RWPE1 (cell line): ENCODE results near the gene HSD17B12.

Experiments
- CTCF ChIA-PET: fragments of 350-600 bp; sonication (Branson Sonifier 250); formaldehyde crosslinking; extraction: SDS; loops from one replicate; lab custom pipeline; 2021; lab: Yijun Ruan, JAX
- POLR2A ChIA-PET: fragments of 400-600 bp; formaldehyde crosslinking; extraction: SDS; loops from one replicate; lab custom pipeline; 2020; ENCODE audit warnings: antibody characterized with exemption; ENCODE audit not compliant: low non-redundant PET; lab: Yijun Ruan, JAX
- DNase-seq: peaks from one replicate; pipeline ENCODE4 v3.0.0; 2012; ENCODE audit warnings: low spot score
- H3K27ac ChIP-seq: fragments of 450-650 bp; 2 replicates; pipeline ENCODE4 v1.5.1; 2017
- TF ChIP-seq, protein P1 (sequence below): fragments of 450-650 bp; conservative IDR thresholded peaks from 2 replicates; pipeline ENCODE4 v1.5.1; 2017; ENCODE audit warnings: low read depth, mild to moderate bottlenecking

HSD17B12 gene

DNA sequence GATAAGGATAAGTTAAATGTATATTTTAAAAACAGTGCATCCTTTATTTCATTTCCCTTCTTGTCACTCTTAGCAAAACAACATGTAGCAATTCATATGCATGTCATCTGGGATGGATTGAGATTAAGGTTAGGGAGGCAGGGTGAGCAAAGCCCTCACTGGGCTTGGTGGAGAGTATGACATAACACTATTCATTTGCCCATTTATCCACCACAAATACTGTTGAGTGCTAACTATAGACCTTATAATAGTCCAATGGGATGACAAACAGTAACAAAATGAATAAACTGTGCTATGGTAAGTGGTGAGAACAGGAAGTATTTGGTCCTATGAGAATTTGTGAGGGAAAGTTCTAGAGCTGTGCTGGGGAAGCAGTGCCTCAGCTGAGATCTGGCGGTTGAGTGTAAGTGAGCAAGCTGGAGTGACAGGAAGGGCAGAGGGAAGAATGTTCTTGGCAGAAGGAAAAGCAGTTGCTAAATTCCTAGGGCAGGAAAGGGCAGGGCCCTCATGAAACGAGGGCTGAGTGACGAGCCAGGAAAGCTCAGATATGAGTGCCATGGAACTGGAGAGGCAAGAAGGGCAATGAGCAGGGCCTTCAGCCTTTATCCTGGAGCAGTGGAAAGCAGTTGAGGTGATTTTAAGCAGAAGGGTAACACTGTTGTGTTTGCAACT is 6.7 kb downstream of the HSD17B12 start:
- TF ChIP-seq, protein P1, sequence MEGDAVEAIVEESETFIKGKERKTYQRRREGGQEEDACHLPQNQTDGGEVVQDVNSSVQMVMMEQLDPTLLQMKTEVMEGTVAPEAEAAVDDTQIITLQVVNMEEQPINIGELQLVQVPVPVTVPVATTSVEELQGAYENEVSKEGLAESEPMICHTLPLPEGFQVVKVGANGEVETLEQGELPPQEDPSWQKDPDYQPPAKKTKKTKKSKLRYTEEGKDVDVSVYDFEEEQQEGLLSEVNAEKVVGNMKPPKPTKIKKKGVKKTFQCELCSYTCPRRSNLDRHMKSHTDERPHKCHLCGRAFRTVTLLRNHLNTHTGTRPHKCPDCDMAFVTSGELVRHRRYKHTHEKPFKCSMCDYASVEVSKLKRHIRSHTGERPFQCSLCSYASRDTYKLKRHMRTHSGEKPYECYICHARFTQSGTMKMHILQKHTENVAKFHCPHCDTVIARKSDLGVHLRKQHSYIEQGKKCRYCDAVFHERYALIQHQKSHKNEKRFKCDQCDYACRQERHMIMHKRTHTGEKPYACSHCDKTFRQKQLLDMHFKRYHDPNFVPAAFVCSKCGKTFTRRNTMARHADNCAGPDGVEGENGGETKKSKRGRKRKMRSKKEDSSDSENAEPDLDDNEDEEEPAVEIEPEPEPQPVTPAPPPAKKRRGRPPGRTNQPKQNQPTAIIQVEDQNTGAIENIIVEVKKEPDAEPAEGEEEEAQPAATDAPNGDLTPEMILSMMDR, result no peak
- ChIA-PET POLR2A (no interaction called here), CTCF (interaction anchor here (0.6 kb wide), 1 partner anchor 24 kb away, joined by 4 read pairs; no protein-coding TSS in a partner anchor)
- peak; percentile 44 for DNase-seq
- peak overlapping the region; percentile 71 for H3K27ac ChIP-seq

DNA sequence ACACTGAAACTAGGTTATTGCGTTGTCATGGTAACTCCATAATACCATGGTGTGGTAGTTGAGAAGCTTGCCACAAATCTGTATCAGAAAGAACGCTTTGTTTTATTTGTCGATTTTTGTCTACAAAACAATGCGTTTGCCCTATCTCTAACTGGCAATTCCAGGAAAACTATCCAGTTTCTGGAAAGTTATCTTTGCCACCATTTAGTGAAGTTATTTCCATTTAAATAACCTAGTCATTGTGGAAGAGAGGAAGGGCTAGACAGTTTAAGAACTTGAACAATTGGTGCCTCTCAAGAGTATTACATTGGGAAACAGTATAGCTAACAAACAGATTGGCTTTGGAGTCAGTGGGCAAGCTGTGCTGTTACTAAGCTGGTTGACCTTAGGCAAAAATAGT is 7.9 kb downstream of the HSD17B12 start:
- POLR2A ChIA-PET, result no interaction called here
- no peak for DNase-seq
- TF ChIP-seq, protein P1, result no peak
- CTCF ChIA-PET, result no interaction called here
- H3K27ac ChIP-seq, result no peak overlapping the region

DNA sequence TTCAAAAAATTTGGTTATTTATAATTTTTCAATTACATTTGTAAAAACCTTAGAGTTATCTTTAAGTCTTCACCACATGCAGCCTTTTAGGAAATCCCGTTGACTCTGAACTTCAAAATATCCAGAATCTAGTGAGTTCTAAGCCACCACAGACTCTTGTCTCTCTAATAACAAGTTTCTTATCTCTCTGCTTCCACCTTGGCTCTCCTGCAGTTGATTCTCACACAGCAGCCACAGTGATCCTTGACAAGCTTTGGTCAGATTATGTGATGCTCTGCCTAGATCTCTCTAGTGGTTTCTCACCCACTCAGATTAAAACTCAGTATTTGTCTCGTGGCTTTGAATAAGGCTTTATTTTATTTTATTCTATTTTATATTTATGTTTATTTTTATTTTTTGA is 8.6 kb downstream of the HSD17B12 start:
- H3K27ac ChIP-seq, result no peak overlapping the region
- ChIA-PET CTCF (no interaction called here), POLR2A (no interaction called here)
- TF ChIP-seq, protein P1, result no peak
- DNase-seq, result no peak

DNA sequence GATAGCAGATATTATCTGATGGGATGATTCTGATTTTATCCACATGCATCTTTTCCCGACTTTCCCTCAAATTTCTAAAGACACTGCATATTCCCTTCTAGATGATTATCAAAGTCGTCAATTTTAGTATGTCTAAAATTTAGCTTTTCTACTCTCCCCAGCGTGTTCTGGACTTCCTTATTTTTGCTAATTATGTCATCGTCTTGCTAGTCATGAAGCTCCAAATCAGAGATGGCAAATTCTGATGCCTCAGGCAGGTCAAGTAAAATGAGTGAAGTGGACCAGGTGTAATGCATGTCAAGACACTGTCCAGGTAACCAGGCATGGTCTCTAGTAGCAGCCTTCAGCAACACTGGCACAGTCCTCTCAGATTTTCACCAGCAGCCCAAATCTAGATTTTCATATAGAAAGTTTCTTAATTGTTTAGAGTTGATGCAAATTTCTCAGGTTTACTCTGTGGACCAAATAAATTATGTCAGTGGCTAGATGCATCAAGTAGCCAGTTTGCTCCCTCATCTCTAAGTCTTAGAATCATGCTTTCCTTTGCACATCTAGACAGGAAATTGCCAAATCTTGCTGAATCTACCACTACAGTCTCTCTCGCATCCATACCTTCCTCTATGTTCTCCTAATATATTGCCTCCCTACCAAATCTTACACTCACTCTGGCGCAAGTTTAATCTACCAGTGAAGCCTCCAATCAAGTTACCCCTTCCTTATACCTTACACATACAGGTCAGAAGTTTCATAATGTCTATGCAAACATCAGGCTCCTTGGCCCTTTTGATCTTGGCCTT is 10.6 kb downstream of the HSD17B12 start:
- DNase-seq, result no peak
- H3K27ac ChIP-seq, result no peak overlapping the region
- TF ChIP-seq, protein P1, result no peak
- ChIA-PET CTCF (interaction anchor here (0.6 kb wide), 1 partner anchor 119 kb away, joined by 3 read pairs; no protein-coding TSS in a partner anchor), POLR2A (no interaction called here)

DNA sequence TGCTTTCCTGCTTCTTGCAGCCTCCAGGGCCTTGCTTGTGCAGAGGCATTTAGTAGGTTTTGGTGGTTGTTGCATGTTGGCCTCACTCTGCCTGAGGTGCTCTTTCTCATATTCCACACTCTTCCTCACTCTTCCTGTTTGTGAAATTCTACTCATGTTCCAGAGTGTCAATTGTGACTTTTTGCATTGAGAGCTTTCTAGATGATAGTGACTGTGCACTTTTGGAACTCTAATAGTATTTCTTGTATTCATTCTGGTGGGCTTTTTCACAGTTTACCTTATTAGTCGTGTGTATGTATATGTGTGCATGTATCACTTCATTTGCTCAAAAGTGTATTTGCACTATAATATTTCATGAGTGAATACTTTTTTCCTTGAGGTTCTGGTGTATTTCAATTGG is 11.3 kb downstream of the HSD17B12 start:
- no peak for DNase-seq
- CTCF ChIA-PET, result no interaction called here
- no peak overlapping the region for H3K27ac ChIP-seq
- POLR2A ChIA-PET, result no interaction called here
- TF ChIP-seq, protein P1, result no peak

DNA sequence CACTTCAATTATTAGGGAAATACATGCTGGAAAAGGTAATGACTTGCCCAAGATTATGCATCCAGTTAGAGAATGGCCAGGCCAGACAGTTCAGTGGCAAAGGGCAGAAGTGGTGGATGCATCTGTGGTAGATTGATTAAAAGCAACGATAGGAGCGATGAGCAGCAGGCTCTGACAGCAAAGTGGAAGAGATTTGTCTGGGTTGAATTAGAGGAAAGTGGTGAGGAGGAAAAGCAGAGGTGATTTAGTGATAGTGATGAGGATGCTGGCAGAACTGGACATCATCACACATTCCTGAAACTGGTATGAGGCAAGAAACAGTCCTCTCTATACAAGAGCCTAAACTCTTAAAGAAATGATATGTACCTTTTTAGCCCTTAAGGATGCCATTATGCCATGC is 12.5 kb downstream of the HSD17B12 start:
- CTCF ChIA-PET, result no interaction called here
- H3K27ac ChIP-seq, result no peak overlapping the region
- POLR2A ChIA-PET, result no interaction called here
- TF ChIP-seq, protein P1, result no peak
- DNase-seq, result no peak
